H54 (cell line): ENCODE data around the gene CACNA2D3.

Source experiments
- DNase-seq: peaks from one replicate; pipeline ENCODE4 v3.0.0; 2011; ENCODE audit warnings: low spot score, mixed read lengths; ENCODE audit not compliant: insufficient read length
- FAIRE-seq: peaks from 3 replicates; lab custom pipeline; 2011; peaks lifted over from hg19 to GRCh38; lab: Jason Lieb, UNC
- POLR2A ChIP-seq: IDR thresholded peaks from 2 replicates; pipeline ENCODE4 v1.6.1; 2011; ENCODE audit warnings: low read depth, mild to moderate bottlenecking, low read length

The CACNA2D3 gene

GRCh38 chr3:54120657-54121413 is 1.5 kb upstream of the CACNA2D3 start:
- no peak for TF ChIP-seq POLR2A
- DNase-seq (no peak), FAIRE-seq (no peak)

- no peak for TF ChIP-seq POLR2A
- no peak for DNase-seq
- FAIRE-seq: no peak
Observed at GRCh38 chr3:54121414-54122323, 683 bp upstream of the CACNA2D3 start.

GRCh38 chr3:54123003-54123775 is 837 bp downstream of the CACNA2D3 start:
- no peak for TF ChIP-seq POLR2A
- FAIRE-seq (no peak), DNase-seq (no peak)

- no peak for TF ChIP-seq POLR2A
- DNase-seq (no peak), FAIRE-seq (no peak)
Observed at GRCh38 chr3:54123776-54124196, 1.4 kb downstream of the CACNA2D3 start.

GRCh38 chr3:54125300-54125699 is 2.9 kb downstream of the CACNA2D3 start:
- no peak for DNase-seq
- no peak for FAIRE-seq
- TF ChIP-seq POLR2A: no peak

GRCh38 chr3:54126551-54126950 is 4.2 kb downstream of the CACNA2D3 start:
- DNase-seq (no peak), FAIRE-seq (no peak)

DNA sequence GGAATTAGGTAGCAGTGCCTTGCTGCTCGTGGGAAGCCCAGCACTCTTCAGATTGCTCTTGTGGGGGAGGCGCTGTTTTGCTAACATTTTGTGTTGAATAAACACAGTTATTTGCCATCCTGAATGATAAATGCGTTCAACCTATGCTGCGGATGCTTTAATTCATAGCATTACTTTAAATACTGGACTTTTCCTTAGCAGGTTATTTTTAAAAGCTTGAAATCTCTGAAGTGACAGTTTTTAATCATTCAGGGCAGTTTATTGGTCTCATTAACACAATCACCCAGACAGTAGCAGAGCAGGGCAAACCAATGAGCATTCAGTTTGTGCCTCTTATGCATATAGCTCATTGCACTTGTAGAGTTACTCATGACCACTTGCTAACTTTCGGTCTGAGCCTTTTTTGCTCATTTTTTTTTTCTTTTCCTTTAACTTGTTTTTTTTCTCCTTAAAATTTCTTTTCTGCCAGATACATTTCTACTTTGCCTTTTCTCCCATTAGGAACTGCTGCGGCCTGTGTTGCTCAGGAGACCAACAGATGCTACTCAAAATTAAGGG is 5.2 kb downstream of the CACNA2D3 start:
- DNase-seq (no peak), FAIRE-seq (no peak)
- no peak for TF ChIP-seq POLR2A

More at GRCh38 chr3:54126551-54126950, 4.2 kb downstream of the CACNA2D3 start:
- no peak for TF ChIP-seq POLR2A

DNA sequence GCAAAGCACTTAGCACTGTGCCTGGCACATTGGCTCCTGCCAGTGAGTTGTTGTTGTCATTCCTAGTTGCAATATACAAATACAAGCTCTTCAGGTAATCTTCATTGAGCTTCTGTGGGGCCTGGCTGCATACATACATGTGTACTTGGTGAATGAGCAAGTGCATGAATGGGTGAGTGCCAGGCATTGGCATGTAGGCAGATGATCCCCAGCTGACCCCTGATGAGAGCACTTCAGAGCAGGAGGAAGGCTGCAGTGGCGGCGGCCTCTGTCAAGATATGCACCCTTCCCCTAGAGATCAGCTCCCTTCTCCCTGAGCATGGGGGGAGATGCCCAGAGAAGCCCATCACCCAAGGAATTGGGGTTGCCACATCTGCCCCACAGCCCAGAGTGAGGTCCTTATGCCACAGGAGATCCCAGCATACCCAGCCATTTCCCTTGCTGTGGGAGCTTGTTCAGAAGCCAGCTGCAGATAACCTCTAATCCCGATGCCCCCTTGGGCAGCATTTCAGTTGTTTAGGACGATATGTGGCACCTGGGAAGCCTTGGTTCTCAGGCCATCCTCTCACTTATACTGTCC is 8.8 kb downstream of the CACNA2D3 start:
- FAIRE-seq (no peak), DNase-seq (no peak)
- no peak for TF ChIP-seq POLR2A

- FAIRE-seq (no peak), DNase-seq (no peak)
- TF ChIP-seq POLR2A: no peak
Observed at GRCh38 chr3:54131890-54132289, 9.5 kb downstream of the CACNA2D3 start.

DNA sequence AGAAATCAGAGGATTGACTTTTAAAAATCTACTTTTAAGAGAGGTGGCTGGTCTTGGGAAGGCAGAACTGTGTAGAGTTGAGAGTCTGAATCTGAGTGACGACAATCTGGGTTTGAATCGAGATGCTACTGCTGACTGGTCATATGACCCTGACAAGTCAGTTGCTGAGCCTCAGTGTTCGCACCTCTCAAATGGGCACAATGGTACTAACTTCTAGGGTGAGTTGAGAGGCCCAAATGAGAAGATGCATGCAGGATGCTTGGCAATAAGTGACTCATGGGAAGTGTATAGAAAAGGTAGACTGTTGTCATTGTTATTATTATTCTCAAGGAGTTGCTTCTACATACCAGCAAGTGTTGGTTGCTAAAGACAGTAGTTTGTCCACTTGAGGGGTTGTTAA is 10.3 kb downstream of the CACNA2D3 start:
- no peak for TF ChIP-seq POLR2A
- DNase-seq (no peak), FAIRE-seq (no peak)

GRCh38 chr3:54133196-54133595 is 10.8 kb downstream of the CACNA2D3 start:
- TF ChIP-seq POLR2A: no peak
- DNase-seq: no peak
- no peak for FAIRE-seq

- no peak for FAIRE-seq
- no peak for DNase-seq
Observed at GRCh38 chr3:54134155-54134554, 11.8 kb downstream of the CACNA2D3 start.

GRCh38 chr3:54134713-54135112 is 12.4 kb downstream of the CACNA2D3 start:
- DNase-seq: no peak
- TF ChIP-seq POLR2A: no peak
- no peak for FAIRE-seq

More at GRCh38 chr3:54134155-54134554, 11.8 kb downstream of the CACNA2D3 start:
- TF ChIP-seq POLR2A: no peak

- FAIRE-seq (no peak), DNase-seq (no peak)
- no peak for TF ChIP-seq POLR2A
Observed at GRCh38 chr3:54137311-54137710, 15.0 kb downstream of the CACNA2D3 start.
